ENCODE measurements around the gene SLC1A6. TPM values are rescaled to one million over a fixed set of nuclear protein-coding genes. Genes with fewer than 3 reads are reported as not detected.
"Not testable (repeated sequence)": the region's sequence is repeated elsewhere in the genome, so short reads cannot be mapped to it uniquely, and the experiment has no call there.

Gene SLC1A6
- total RNA-seq, 2 experiments from 2014 or later, result not detected

GRCh38 chr19:14950421-14950820, 29.2 kb downstream of the SLC1A6 start:
- Mint-ChIP-seq H3K36me3 (ENCODE audit: low read depth) (no peaks in the 10 kb centered on the region), H3K27ac (no peak overlapping the region), H3K27me3 (peaks cover 10% of the 10 kb centered on the region), H3K9me3 (no peaks in the 10 kb centered on the region), H3K4me1 (ENCODE audit: low read depth) (no peaks in the 10 kb centered on the region), H3K4me3 (no peak overlapping the region)
- H3K4me3 ChIP-seq (ENCODE audit: low read length), result no peak overlapping the region
- CTCF ChIA-PET, result interaction anchor here (0.6 kb wide), 1 partner anchor 91 kb away, joined by 3 read pairs; no protein-coding TSS in a partner anchor
- H3K27ac ChIP-seq (ENCODE audit: low read depth in 1 of 2, low read length in 2 of 2), result no peak overlapping the region
- peaks cover 0 to 13% of the 10 kb centered on the region in 2 experiments for H3K9me3 ChIP-seq (ENCODE audit: control insufficient read depth in 1 of 2, insufficient read depth in 1 of 2, low read length in 2 of 2)
- POLR2A ChIA-PET, result no interaction called here
- H3K4me1 ChIP-seq (ENCODE audit: insufficient read depth, low read length), result no peaks in the 10 kb centered on the region
- H3K36me3 ChIP-seq (ENCODE audit: insufficient read depth, low read length), result no peaks in the 10 kb centered on the region
- DNase-seq (no peak), ATAC-seq (ENCODE audit: poor library complexity) (no peak)
- peaks cover 0 to 4% of the 10 kb centered on the region in 2 experiments for H3K27me3 ChIP-seq (ENCODE audit: control insufficient read depth in 1 of 2, insufficient read depth in 2 of 2, low read length in 2 of 2)
- intact Hi-C loops (cut with DNase I, micrococcal nuclease), result no loop called here
- no peak for TF ChIP-seq CTCF (IDR thresholded peaks at IDR 0.05)

GRCh38 chr19:14949876-14950275, 29.8 kb downstream of the SLC1A6 start:
- TF ChIP-seq CTCF (IDR thresholded peaks at IDR 0.05), result no peak
- no peaks in the 10 kb centered on the region for H3K9me3 Mint-ChIP-seq

GRCh38 chr19:14949413-14949812, 30.3 kb downstream of the SLC1A6 start:
- H3K4me3 Mint-ChIP-seq; intact Hi-C loops (cut with DNase I, micrococcal nuclease); H3K27ac Mint-ChIP-seq; H3K36me3 Mint-ChIP-seq (ENCODE audit: low read depth); H3K4me1 ChIP-seq (ENCODE audit: insufficient read depth, low read length); H3K27me3 ChIP-seq (ENCODE audit: control insufficient read depth in 1 of 2, insufficient read depth in 2 of 2, low read length in 2 of 2); H3K4me3 ChIP-seq (ENCODE audit: low read length); H3K27ac ChIP-seq (ENCODE audit: low read depth in 1 of 2, low read length in 2 of 2); H3K36me3 ChIP-seq (ENCODE audit: insufficient read depth, low read length); DNase-seq; H3K27me3 Mint-ChIP-seq; ATAC-seq (ENCODE audit: poor library complexity); POLR2A ChIA-PET; H3K9me3 Mint-ChIP-seq; CTCF ChIA-PET; H3K4me1 Mint-ChIP-seq (ENCODE audit: low read depth): not testable (repeated sequence)
- peaks cover 0 to 11% of the 10 kb centered on the region in 2 experiments for H3K9me3 ChIP-seq (ENCODE audit: control insufficient read depth in 1 of 2, insufficient read depth in 1 of 2, low read length in 2 of 2)

More at GRCh38 chr19:14949876-14950275, 29.8 kb downstream of the SLC1A6 start:
- no peak overlapping the region for H3K4me3 ChIP-seq (ENCODE audit: low read length)
- POLR2A ChIA-PET, result no interaction called here
- H3K27me3 ChIP-seq (ENCODE audit: control insufficient read depth in 1 of 2, insufficient read depth in 2 of 2, low read length in 2 of 2), result peaks cover 0 to 4% of the 10 kb centered on the region in 2 experiments
- no peaks in the 10 kb centered on the region for H3K36me3 Mint-ChIP-seq (ENCODE audit: low read depth)
- H3K36me3 ChIP-seq (ENCODE audit: insufficient read depth, low read length), result no peaks in the 10 kb centered on the region
- no peak overlapping the region for H3K4me3 Mint-ChIP-seq
- no peaks in the 10 kb centered on the region for H3K4me1 ChIP-seq (ENCODE audit: insufficient read depth, low read length)
- H3K27me3 Mint-ChIP-seq, result peaks cover 10% of the 10 kb centered on the region
- H3K9me3 ChIP-seq (ENCODE audit: control insufficient read depth in 1 of 2, insufficient read depth in 1 of 2, low read length in 2 of 2), result peaks cover 0 to 13% of the 10 kb centered on the region in 2 experiments
- peaks cover under 1% of the 10 kb centered on the region for H3K4me1 Mint-ChIP-seq (ENCODE audit: low read depth)
- ATAC-seq (ENCODE audit: poor library complexity) (no peak), DNase-seq (no peak)
- intact Hi-C loops (cut with DNase I, micrococcal nuclease), result no loop called here
- H3K27ac Mint-ChIP-seq, result no peak overlapping the region
- no peak overlapping the region for H3K27ac ChIP-seq (ENCODE audit: low read depth in 1 of 2, low read length in 2 of 2)
- CTCF ChIA-PET, result no interaction called here

- H3K36me3 ChIP-seq (ENCODE audit: insufficient read depth, low read length), result no peaks in the 10 kb centered on the region
- no peak overlapping the region for H3K27ac Mint-ChIP-seq
- no peak for TF ChIP-seq CTCF (IDR thresholded peaks at IDR 0.05)
Measured at GRCh38 chr19:14944456-14944855, 35.2 kb downstream of the SLC1A6 start.

More at GRCh38 chr19:14944456-14944855, 35.2 kb downstream of the SLC1A6 start:
- Histone ChIP-seq H3K4me1 (ENCODE audit: insufficient read depth, low read length) (no peaks in the 10 kb centered on the region), H3K9me3 (ENCODE audit: control insufficient read depth in 1 of 2, insufficient read depth in 1 of 2, low read length in 2 of 2) (no peaks in the 10 kb centered on the region), H3K27ac (ENCODE audit: low read depth in 1 of 2, low read length in 2 of 2) (no peak overlapping the region), H3K27me3 (ENCODE audit: control insufficient read depth in 1 of 2, insufficient read depth in 2 of 2, low read length in 2 of 2) (no peaks in the 10 kb centered on the region), H3K4me3 (ENCODE audit: low read length) (no peak overlapping the region)
- DNase-seq (no peak), ATAC-seq (ENCODE audit: poor library complexity) (no peak)
- Mint-ChIP-seq H3K4me3 (no peak overlapping the region), H3K36me3 (ENCODE audit: low read depth) (no peaks in the 10 kb centered on the region), H3K4me1 (ENCODE audit: low read depth) (peaks cover 12% of the 10 kb centered on the region), H3K27me3 (no peaks in the 10 kb centered on the region), H3K9me3 (no peaks in the 10 kb centered on the region)
- intact Hi-C loops (cut with DNase I, micrococcal nuclease), result no loop called here
- POLR2A ChIA-PET, result no interaction called here
- CTCF ChIA-PET, result no interaction called here

Measured in CD4-positive, alpha-beta T cell (primary cell).